RWPE1 (cell line): ENCODE data around the gene SEMA4C.
A peak's percentile ranks its signal among the peaks of the same experiment; 100 is the strongest.

Experiments used
- CTCF ChIA-PET: fragments of 350-600 bp; sonication (Branson Sonifier 250); formaldehyde crosslinking; extraction: SDS; loops from one replicate; lab custom pipeline; 2021; lab: Yijun Ruan, JAX
- POLR2A ChIA-PET: fragments of 400-600 bp; formaldehyde crosslinking; extraction: SDS; loops from one replicate; lab custom pipeline; 2020; ENCODE audit warnings: antibody characterized with exemption; ENCODE audit not compliant: low non-redundant PET; lab: Yijun Ruan, JAX
- DNase-seq: peaks from one replicate; pipeline ENCODE4 v3.0.0; 2012; ENCODE audit warnings: low spot score
- H3K27ac ChIP-seq: fragments of 450-650 bp; 2 replicates; pipeline ENCODE4 v1.5.1; 2017
- TF ChIP-seq, protein P1 (sequence below): fragments of 450-650 bp; conservative IDR thresholded peaks from 2 replicates; pipeline ENCODE4 v1.5.1; 2017; ENCODE audit warnings: low read depth, mild to moderate bottlenecking

The SEMA4C gene

GRCh38 chr2:96907115-96908041 lies 37.5 kb upstream of the SEMA4C start:
- ChIA-PET CTCF (no interaction called here), POLR2A (no interaction called here)
- DNase-seq, result no peak
- TF ChIP-seq, protein P1, sequence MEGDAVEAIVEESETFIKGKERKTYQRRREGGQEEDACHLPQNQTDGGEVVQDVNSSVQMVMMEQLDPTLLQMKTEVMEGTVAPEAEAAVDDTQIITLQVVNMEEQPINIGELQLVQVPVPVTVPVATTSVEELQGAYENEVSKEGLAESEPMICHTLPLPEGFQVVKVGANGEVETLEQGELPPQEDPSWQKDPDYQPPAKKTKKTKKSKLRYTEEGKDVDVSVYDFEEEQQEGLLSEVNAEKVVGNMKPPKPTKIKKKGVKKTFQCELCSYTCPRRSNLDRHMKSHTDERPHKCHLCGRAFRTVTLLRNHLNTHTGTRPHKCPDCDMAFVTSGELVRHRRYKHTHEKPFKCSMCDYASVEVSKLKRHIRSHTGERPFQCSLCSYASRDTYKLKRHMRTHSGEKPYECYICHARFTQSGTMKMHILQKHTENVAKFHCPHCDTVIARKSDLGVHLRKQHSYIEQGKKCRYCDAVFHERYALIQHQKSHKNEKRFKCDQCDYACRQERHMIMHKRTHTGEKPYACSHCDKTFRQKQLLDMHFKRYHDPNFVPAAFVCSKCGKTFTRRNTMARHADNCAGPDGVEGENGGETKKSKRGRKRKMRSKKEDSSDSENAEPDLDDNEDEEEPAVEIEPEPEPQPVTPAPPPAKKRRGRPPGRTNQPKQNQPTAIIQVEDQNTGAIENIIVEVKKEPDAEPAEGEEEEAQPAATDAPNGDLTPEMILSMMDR, result no peak
- no peak overlapping the region for H3K27ac ChIP-seq

GRCh38 chr2:96906729-96907114 lies 36.8 kb upstream of the SEMA4C start:
- TF ChIP-seq, protein P1, result no peak
- ChIA-PET POLR2A (no interaction called here), CTCF (no interaction called here)
- H3K27ac ChIP-seq, result no peak overlapping the region
- no peak for DNase-seq

DNA sequence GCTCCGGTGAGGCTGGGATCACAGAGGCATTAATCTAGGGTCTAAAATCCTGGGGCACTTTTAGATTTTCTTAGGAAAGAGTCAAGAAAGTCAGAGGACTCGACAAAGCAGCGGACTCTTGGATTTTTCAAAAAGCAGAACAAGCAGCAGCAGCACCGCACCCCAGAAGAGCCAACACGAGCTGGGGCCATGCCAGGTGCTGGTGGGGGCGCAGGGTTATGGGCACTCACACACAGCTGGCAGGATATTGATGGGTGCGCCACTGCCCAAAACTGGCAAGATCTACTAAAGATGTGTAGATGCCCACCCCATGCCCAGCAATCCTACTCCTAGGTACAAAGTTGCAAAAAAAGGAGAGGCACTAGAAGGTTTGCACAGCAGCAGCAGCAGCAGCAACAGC lies 33.9 kb upstream of the SEMA4C start:
- DNase-seq, result no peak
- ChIA-PET POLR2A (no interaction called here), CTCF (no interaction called here)
- TF ChIP-seq, protein P1, result no peak
- H3K27ac ChIP-seq, result no peak overlapping the region

DNA sequence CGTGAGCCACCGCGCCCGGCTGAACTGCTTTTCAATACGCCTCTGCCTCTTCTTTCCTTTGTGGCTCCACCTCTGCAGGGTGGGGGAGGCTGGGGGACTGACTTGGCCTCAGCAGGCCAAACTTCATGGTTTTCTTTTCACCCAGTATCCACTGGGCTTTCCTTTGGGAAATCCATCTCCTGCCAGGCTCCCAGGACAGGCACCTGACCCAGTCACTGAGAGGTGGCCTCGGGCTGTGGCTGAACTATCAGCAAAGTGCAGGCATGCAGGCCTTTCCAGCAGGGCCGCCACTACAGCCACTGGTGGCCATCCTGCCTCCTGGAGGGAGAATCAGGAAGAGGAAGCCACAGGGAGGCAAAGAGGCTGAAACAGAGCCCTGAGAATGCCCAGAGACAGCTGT lies 33.4 kb upstream of the SEMA4C start:
- POLR2A ChIA-PET, result no interaction called here
- H3K27ac ChIP-seq, result no peak overlapping the region
- TF ChIP-seq, protein P1, result no peak
- no peak for DNase-seq
- CTCF ChIA-PET, result no interaction called here

- TF ChIP-seq, protein P1, result no peak
- no peak overlapping the region for H3K27ac ChIP-seq
- no peak for DNase-seq
- ChIA-PET POLR2A (no interaction called here), CTCF (no interaction called here)
Observed at GRCh38 chr2:96900237-96900636, 30.4 kb upstream of the SEMA4C start.

GRCh38 chr2:96899413-96899741 lies 29.5 kb upstream of the SEMA4C start:
- TF ChIP-seq, protein P1, result no peak
- ChIA-PET POLR2A (no interaction called here), CTCF (interaction anchor here (0.7 kb wide), 1 partner anchor 31 kb away, joined by 4 read pairs; no protein-coding TSS in a partner anchor)
- peak overlapping the region; percentile 67 for H3K27ac ChIP-seq
- no peak for DNase-seq
